Aorta (tissue), 5 donors: ENCODE data around the gene APH1B. TPM values are rescaled to one million over a fixed set of nuclear protein-coding genes. Genes with fewer than 3 reads are reported as not detected.

ENCODE experiments used
- ATAC-seq: fragments of 200-7000 bp; cut with Tn5 transposase; one replicate; pipeline ENCODE4 v1.9.1; 2022; ENCODE audit warnings: moderate library complexity; ENCODE audit not compliant: low FRiP score
- DNase-seq, 2 donors: peaks; one replicate each; pipeline ENCODE4 v3.0.0-alpha.2; 2020
- H3K27ac ChIP-seq, 2 donors: one replicate each; pipeline ENCODE4 v1.5.1; 2013; ENCODE audit warnings: low read length in 2 of 2, mild to moderate bottlenecking in 2 of 2, moderate library complexity in 2 of 2, control low read depth in 1 of 2, inconsistent platforms in 1 of 2, low read depth in 1 of 2
- H3K27me3 ChIP-seq, 2 donors: one replicate each; pipeline ENCODE4 v1.6.1; 2013; ENCODE audit warnings: control low read depth in 1 of 2, low read length in 1 of 2, mild to moderate bottlenecking in 1 of 2, moderate library complexity in 1 of 2; ENCODE audit not compliant: insufficient read depth in 2 of 2, control insufficient read depth in 1 of 2
- H3K36me3 ChIP-seq, 2 donors: one replicate each; pipeline ENCODE4 v1.6.1; 2013; ENCODE audit warnings: control low read depth in 1 of 2, low read length in 1 of 2, mild to moderate bottlenecking in 1 of 2; ENCODE audit not compliant: insufficient read depth in 2 of 2, control insufficient read depth in 1 of 2
- H3K4me1 ChIP-seq, 2 donors: one replicate each; pipeline ENCODE4 v1.6.1; 2013; ENCODE audit warnings: low read length in 2 of 2, control low read depth in 1 of 2, mild to moderate bottlenecking in 1 of 2, moderate library complexity in 1 of 2; ENCODE audit not compliant: insufficient read depth in 2 of 2, control insufficient read depth in 1 of 2
- H3K4me3 ChIP-seq, 2 donors: one replicate each; pipeline ENCODE4 v1.5.1; 2013; ENCODE audit warnings: low read length in 2 of 2, control low read depth in 1 of 2, mild to moderate bottlenecking in 1 of 2
- H3K9me3 ChIP-seq: one replicate; pipeline ENCODE4 v1.6.1; 2013; ENCODE audit warnings: mild to moderate bottlenecking, low read length; ENCODE audit not compliant: control insufficient read depth
- WGBS, 2 donors: extraction: QIAGEN DNeasy Blood & Tissue Kit; methylation state at CpG; one replicate each; pipeline ENCODE4 v1.1.7; 2013; 5-methylcytosine and 5-hydroxymethylcytosine counted together
- intact Hi-C, 2 donors: fragments of 100-400 bp; cut with DNase I; formaldehyde crosslinking; loops; one replicate each; pipeline versions ENCODE4 v1.14.2 to v1.15.0; 2022
- polyA plus RNA-seq, 2 donors: library from polyadenylated mRNA; stranded (reverse); fragments of 200-250 nt; gene quantifications; one replicate each; pipeline ENCODE4 v1.2.3, GENCODE V29; 2013
- total RNA-seq, 2 donors: library from RNA; stranded (reverse); fragmentation: NEBNext Ultra II Directional; extraction: Animal tissue kit (Norgen Biotek cat#: 25700); gene quantifications; one replicate each; pipeline ENCODE4 v1.2.1, GENCODE V29; 2021
- donor health status: healthy with polysubstance abuse.
- donor health status: Bipolar disorder and iron deficiency.
- donor health status: DM: no; HTN: no; CAD: no.
- donor health status: DM: no; HTN: no; CAD: no.
- donor health status: DM: yes; HTN: yes; CAD: no.

APH1B gene
- total and polyA plus RNA-seq, 4 donors = 3.0 to 28.4 (median 18.8) TPM

DNA sequence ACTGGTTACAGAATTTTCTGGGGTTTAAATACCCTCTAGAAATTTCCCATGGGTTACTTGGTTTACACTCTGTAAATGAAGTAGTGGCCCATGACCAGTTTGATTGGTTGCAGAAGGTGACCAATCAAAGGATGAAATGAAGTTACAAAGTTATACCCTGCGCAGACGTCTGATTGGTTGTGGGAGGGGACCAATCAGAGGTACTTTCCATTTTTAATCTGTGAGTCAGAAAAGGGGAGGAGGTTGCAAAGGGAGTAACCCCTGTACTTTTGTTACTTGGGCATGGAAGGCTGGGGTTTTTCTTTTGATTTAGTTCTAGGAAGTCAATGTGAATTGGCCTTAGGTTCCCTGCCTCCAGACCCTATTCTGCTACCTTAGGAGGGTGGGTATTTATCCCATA lies 18.7 kb upstream of the APH1B start:
- no peak for ATAC-seq
- no peak overlapping the region for H3K27ac ChIP-seq
- DNase-seq = no peak
- WGBS, 2 donors = 92 to 95% methylated on average over 2 of the region's 2 CpGs
- no peaks in the 10 kb centered on the region for H3K9me3 ChIP-seq
- H3K4me3 ChIP-seq = no peak overlapping the region
- intact Hi-C loops = no loop called here
- H3K27me3 ChIP-seq = no peaks in the 10 kb centered on the region
- H3K4me1 ChIP-seq = no peaks in the 10 kb centered on the region
- peaks cover 1 to 7% of the 10 kb centered on the region in 2 donors for H3K36me3 ChIP-seq

DNA sequence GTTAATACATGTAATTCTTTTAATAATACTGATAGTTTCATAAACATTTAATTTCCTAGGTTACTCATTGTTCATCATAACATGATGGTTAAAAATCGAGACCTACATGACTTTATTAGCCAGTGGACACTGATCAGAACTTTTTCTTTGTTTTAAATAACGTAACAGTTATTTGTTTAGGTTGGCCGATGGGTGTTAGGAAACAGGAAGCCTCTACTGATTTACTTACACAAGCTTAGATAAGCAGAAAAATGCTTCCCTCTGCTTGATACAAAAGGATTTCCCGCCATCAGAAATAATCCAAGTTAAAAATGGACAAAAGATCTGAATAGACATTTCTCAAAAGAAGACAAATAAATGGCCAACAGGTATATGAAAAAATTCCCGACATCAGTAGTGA lies 16.6 kb upstream of the APH1B start:
- H3K36me3 ChIP-seq = peaks cover 2 to 8% of the 10 kb centered on the region in 2 donors
- WGBS, 2 donors = 66 to 78% methylated on average over 5 of the region's 5 CpGs
- no peak for ATAC-seq
- DNase-seq = no peak
- H3K4me1 ChIP-seq = no peaks in the 10 kb centered on the region
- no peaks in the 10 kb centered on the region for H3K9me3 ChIP-seq
- intact Hi-C loops = no loop called here
- no peak overlapping the region for H3K4me3 ChIP-seq
- no peaks in the 10 kb centered on the region for H3K27me3 ChIP-seq
- H3K27ac ChIP-seq = no peak overlapping the region

DNA sequence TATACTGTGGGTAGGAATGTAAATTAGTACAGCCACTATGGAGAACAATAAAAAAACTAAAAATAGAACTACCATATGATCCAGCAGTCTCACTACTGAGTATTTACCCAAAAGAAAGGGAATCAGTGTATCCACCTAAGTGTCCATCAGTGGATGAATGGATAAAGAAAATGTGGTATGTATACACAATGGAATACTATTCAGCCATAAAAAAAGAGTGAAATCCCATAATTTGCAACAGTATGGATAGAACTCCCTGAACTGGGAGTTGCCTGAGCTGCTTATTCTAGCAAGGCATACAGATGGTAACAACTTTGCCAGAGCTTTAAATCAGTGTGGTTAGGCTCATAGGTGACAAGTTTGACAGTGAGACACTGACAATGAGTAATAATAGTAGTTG lies 16.1 kb upstream of the APH1B start:
- no peak overlapping the region for H3K27ac ChIP-seq
- no peak overlapping the region for H3K4me3 ChIP-seq
- H3K36me3 ChIP-seq = peaks cover 2 to 8% of the 10 kb centered on the region in 2 donors
- intact Hi-C loops = no loop called here
- no peak for DNase-seq
- no peak for ATAC-seq
- H3K27me3 ChIP-seq = no peaks in the 10 kb centered on the region
- no peaks in the 10 kb centered on the region for H3K4me1 ChIP-seq
- H3K9me3 ChIP-seq = no peaks in the 10 kb centered on the region

DNA sequence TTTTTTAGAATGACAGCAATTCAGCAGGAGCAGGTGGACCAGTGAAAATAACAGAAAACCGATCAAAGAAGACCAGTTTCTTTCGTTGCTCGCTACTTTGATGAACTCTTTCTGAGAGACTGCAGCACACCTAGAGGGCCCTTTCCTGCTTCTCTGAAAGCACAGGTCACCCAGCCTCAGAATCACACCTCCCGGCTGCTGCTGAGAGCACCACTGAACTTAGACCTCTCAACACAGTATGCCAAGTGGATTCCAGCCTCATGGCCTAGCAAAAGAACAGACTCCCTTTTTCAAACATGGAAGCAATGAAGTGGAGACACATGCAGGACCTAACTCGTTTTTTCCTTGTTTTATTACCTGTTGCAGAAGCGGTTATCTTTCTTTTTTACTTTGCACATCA lies 13.9 kb upstream of the APH1B start:
- 89% methylated on average over 6 of the region's 6 CpGs for WGBS, 2 donors

DNA sequence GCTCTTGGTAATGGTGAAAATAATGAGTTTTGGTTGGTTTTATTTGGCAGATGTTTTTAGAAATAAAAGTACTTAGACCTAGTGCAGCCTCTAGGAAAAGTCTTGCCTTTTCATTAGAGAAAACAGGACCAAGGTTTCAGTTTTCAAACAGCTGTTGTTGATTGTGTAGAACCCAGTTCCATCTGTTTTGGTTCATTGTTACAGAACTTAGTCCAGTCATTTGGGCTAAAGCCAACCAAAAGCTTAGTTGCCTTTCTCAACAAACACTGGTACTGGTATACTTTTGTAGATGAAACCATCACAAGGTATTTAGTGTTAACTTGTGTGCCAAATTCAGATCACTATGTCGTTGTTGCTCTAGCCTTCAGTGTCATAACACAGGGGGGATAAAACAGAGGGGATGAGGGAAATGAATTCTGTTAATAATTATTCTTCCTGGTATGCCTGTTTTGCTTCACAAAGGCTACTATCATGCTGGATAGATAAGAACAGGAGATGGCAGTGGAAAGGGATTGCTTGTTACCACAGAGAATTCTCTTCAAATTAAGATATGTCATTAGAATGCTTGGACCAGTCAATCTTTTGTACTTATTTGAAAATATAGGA lies 12.6 kb upstream of the APH1B start:
- Histone ChIP-seq H3K27me3 (no peaks in the 10 kb centered on the region), H3K4me1 (no peaks in the 10 kb centered on the region), H3K4me3 (no peak overlapping the region), H3K9me3 (no peaks in the 10 kb centered on the region), H3K36me3 (peaks cover 2 to 8% of the 10 kb centered on the region in 2 donors), H3K27ac (no peak overlapping the region)
- no peak for ATAC-seq
- intact Hi-C loops = no loop called here
- 66 to 73% methylated on average over 1 of the region's 1 CpG for WGBS, 2 donors
- no peak for DNase-seq

More for the DNA sequence above, 13.9 kb upstream of the APH1B start:
- ATAC-seq (no peak), DNase-seq (no peak)
- Histone ChIP-seq H3K27ac (no peak overlapping the region), H3K36me3 (peaks cover 2 to 8% of the 10 kb centered on the region in 2 donors), H3K4me1 (no peaks in the 10 kb centered on the region), H3K27me3 (no peaks in the 10 kb centered on the region), H3K4me3 (no peak overlapping the region), H3K9me3 (no peaks in the 10 kb centered on the region)
- intact Hi-C loops = no loop called here

DNA sequence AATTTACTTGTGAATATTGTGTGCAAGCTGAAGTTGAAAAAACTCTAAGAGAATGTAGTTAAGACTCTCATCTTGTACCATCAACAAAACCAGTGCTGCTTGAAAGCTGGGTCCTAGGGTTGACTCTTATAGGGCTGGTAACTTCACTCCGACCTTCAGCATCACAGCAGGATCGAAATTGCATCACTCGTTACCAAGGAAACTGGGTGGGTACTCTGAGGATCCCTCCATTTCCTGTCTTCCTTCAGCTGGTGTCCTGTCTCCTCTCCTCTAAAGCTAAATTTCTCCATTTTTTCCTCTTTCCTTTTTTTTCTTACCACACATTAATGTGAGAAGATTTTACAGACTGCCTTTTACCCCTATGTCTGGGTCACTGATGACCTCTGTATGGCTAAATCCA lies 3.0 kb upstream of the APH1B start:
- Histone ChIP-seq H3K27me3 (no peaks in the 10 kb centered on the region), H3K36me3 (no peaks in the 10 kb centered on the region), H3K27ac (no peak overlapping the region), H3K9me3 (no peaks in the 10 kb centered on the region), H3K4me3 (no peak overlapping the region), H3K4me1 (no peaks in the 10 kb centered on the region)
- WGBS, 2 donors = 89 to 93% methylated on average over 3 of the region's 3 CpGs
- ATAC-seq (no peak), DNase-seq (no peak)
- intact Hi-C loops = no loop called here

DNA sequence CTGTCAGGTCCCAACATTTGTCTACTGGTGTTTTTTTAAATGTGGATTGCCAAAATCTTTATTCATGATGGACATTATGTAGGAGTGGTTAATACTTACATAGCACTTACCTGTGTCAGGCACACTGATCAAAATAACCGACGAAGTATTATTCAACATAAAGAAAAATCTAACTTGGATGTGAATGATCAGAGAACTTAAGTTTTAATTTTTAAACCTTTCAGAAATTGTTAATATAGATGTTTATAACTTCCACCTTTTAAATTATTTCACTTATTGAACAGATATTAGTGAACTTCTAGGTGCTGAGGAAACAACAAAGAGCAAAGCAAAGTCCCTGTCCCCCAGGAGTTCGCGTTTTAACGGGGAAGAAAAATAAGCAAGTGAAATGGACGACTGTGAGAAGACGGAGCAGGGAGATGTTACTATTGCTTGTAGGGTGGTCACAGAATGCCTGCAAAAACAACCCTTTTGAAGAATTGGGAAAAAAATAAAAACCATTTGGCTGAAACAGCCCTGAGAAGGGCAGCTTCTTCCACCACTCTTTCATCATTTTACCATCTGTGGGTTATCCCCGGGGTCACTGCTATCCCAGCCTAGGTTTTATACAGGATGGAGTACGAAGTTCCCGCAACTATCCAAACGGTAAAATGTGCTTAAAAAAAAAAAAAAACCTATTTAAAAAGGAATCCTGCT lies 915 bp upstream of the APH1B start:
- H3K27me3 ChIP-seq = no peaks in the 10 kb centered on the region
- H3K36me3 ChIP-seq = peaks cover 0 to 3% of the 10 kb centered on the region in 2 donors
- no peaks in the 10 kb centered on the region for H3K9me3 ChIP-seq
- no peak for DNase-seq
- 18% methylated on average over 11 of the region's 11 CpGs for WGBS, 2 donors
- intact Hi-C loops = loop anchor here (1.0 to 5.0 kb wide), 2 partner anchors 87 to 89 kb away; partner anchors contain the start of gene RAB8B (in 2 of the 2)
- no peak for ATAC-seq
- peak overlapping the region; percentile 45 to 96 for H3K4me3 ChIP-seq
- no peaks in the 10 kb centered on the region for H3K4me1 ChIP-seq
- H3K27ac ChIP-seq = no peak overlapping the region

DNA sequence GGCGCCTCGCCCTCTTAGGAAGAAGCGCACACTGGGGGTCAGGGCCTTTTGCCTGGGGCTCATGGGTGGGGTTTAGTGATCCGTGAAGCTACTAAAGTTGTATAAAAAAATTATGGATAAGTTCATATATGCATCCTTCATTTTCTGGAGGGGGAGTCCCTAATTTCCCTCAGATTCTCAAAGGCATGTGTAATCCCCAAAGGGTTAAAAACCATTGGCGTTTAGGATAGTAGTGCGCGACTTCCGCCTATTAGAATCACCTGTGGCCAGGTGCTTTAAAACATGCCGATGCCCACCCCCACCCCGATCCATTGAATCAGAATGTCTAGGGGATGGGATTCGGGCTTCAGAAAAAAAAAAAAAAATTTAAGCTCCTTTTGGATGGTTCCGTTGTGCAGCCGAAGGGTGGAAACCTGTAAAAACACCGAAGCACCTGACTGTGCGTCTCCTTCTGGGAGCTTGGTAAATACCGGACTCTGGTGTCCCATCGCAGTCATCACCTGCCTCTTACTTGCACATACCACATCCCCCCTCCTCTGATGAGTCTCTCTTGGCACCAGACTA lies 570 bp downstream of the APH1B start:
- no peak for DNase-seq
- WGBS, 2 donors = 6 to 7% methylated on average over 17 of the region's 17 CpGs
- Histone ChIP-seq H3K4me3 (peak overlapping the region; percentile 80 to 96), H3K9me3 (no peaks in the 10 kb centered on the region), H3K4me1 (no peaks in the 10 kb centered on the region), H3K27me3 (no peaks in the 10 kb centered on the region), H3K27ac (peak overlapping the region; percentile 46 to 61), H3K36me3 (peaks cover 0 to 3% of the 10 kb centered on the region in 2 donors)
- intact Hi-C loops = loop anchor here (1.0 to 5.0 kb wide), 2 partner anchors 89 to 91 kb away; partner anchors contain the start of gene RAB8B (in 2 of the 2)
- ATAC-seq = peak; percentile 8

DNA sequence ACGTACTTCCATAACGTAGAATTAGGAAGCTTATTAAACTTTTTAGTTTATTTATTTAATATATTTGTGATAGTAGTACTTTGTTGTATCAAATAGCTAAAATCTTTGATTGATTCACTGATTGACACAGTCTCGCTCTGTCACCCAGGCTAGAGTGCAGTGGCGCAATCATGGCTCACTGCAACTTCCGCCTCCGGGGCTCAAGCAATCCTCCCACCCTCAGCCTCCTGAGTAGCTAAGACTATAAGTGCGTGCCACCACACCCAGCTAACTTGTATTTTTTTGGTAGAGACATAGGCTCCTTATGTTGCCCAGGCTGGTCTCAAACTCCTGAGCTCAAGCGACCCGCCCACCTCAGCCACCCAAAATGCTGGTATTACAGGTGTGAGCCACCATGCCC lies 5.7 kb downstream of the APH1B start:
- H3K4me3 ChIP-seq = no peak overlapping the region
- no peaks in the 10 kb centered on the region for H3K4me1 ChIP-seq
- ATAC-seq (no peak), DNase-seq (peak in 1 of 2 donors; percentile 79)
- intact Hi-C loops = no loop called here
- H3K27me3 ChIP-seq = no peaks in the 10 kb centered on the region
- 86 to 87% methylated on average over 9 of the region's 9 CpGs for WGBS, 2 donors
- H3K36me3 ChIP-seq = peaks cover 2 to 3% of the 10 kb centered on the region in 2 donors
- H3K27ac ChIP-seq = no peak overlapping the region
- no peaks in the 10 kb centered on the region for H3K9me3 ChIP-seq
